IgD-negative memory B cell (primary cell): ENCODE data around the gene MPPED1. TPM values are rescaled to one million over a fixed set of nuclear protein-coding genes. Genes with fewer than 3 reads are reported as not detected.

Experiments
- H3K27ac Mint-ChIP-seq, 3 donors: one replicate each; pipeline ENCODE4 v1.8.0; 2020 to 2022; ENCODE audit warnings: mild to moderate bottlenecking in 3 of 3, mixed read lengths in 3 of 3, moderate library complexity in 1 of 3
- H3K27me3 Mint-ChIP-seq: one replicate; pipeline ENCODE4 v1.8.0; 2021; ENCODE audit warnings: mixed read lengths
- H3K36me3 Mint-ChIP-seq: one replicate; pipeline ENCODE4 v1.8.0; 2020; ENCODE audit warnings: mild to moderate bottlenecking, mixed read lengths
- H3K4me1 Mint-ChIP-seq, 3 donors: one replicate each; pipeline ENCODE4 v1.8.0; 2020 to 2022; ENCODE audit warnings: mixed read lengths in 3 of 3, mild to moderate bottlenecking in 1 of 3
- H3K4me3 Mint-ChIP-seq, 4 donors: one replicate each; pipeline ENCODE4 v1.8.0; 2020 to 2022; ENCODE audit warnings: mild to moderate bottlenecking in 4 of 4, mixed read lengths in 4 of 4, moderate library complexity in 3 of 4
- H3K9me3 Mint-ChIP-seq, 3 donors: one replicate each; pipeline ENCODE4 v1.8.0; 2020 to 2021; ENCODE audit warnings: mixed read lengths in 3 of 3, mild to moderate bottlenecking in 1 of 3
- polyA plus RNA-seq: library from polyadenylated mRNA; unstranded; fragments of 300-500 nt; fragmentation: Illumina TruSeq; gene quantifications from one replicate; pipeline ENCODE4 v1.2.3, GENCODE V29; 2021

The MPPED1 gene
- polyA plus RNA-seq, 1 donor from 2014 or later: not detected

DNA sequence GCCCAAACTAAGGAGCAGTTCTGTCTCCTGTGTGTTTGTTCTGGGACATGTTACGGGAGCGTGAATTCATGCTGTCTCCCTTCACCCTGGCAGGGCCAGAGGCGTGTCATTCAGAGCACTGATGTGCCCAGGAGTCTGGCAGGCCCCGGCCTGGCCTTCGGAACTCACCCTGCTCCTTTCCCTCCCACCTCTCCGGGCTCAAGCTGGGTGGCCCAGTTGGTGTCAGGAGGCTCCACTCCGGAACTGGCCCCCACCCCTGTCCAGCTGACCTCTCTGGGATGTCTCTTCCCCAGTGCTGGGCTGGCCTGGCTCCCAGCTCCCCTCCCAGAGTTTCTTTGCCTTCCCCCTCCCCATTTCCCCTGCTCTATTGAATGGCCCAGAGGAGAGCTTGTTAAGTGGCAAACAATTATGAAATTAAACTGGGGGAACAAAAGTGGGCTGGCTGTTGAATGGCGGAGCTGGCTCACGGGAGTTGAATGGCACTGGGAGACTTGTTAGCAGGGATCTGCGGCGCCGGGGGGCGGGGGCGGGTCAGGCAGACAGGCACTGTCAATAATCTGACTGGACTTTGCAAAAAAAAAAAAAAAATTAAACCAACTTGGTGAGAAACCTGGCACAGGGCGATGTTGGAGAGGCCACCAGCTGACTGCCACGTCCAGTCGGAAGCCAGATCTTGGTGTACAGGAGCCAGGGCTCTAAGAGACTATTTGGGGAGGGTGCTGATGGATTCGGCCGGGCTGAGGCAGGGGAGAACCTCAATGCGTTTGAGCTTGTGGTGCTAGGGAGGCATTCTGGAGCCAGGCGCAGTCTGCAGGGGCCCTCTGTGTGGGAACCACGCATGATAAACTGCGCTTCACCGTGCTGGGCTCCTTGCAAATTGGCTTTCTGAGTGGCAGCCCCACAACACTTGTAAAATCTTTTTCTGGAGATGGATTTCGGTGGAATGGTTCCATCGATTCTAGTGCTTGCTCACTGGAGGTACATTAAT lies 1.3 kb downstream of the MPPED1 start:
- H3K4me3 Mint-ChIP-seq: no peak overlapping the region

DNA sequence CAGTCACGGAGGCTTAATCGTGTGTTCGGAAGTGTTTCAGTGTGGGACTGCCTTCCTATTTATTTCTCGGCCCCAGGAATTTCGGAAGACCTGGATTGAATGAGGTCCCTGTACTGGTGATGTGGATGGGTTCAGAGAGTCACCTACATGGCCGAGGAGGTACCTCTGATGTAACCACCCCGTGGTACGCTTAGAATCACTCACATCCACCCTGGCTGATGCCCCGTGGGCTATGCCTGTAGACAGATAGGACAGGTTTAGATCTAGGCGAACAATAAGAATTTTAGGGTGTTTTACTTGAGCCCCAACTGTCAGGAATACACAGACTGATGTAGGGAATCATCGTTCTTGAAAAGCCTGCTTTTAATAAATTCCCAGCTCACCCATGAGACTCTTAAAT lies 2.0 kb downstream of the MPPED1 start:
- Mint-ChIP-seq H3K9me3 (no peaks in the 10 kb centered on the region), H3K4me3 (no peak overlapping the region), H3K4me1 (no peaks in the 10 kb centered on the region), H3K27me3 (peaks cover 40% of the 10 kb centered on the region), H3K27ac (no peak overlapping the region), H3K36me3 (peaks cover 2% of the 10 kb centered on the region)

More for the DNA sequence above, 1.3 kb downstream of the MPPED1 start:
- H3K9me3 Mint-ChIP-seq: no peaks in the 10 kb centered on the region
- peaks cover 42% of the 10 kb centered on the region for H3K27me3 Mint-ChIP-seq
- H3K4me1 Mint-ChIP-seq: no peaks in the 10 kb centered on the region
- H3K36me3 Mint-ChIP-seq: peaks cover 2% of the 10 kb centered on the region
- no peak overlapping the region for H3K27ac Mint-ChIP-seq

DNA sequence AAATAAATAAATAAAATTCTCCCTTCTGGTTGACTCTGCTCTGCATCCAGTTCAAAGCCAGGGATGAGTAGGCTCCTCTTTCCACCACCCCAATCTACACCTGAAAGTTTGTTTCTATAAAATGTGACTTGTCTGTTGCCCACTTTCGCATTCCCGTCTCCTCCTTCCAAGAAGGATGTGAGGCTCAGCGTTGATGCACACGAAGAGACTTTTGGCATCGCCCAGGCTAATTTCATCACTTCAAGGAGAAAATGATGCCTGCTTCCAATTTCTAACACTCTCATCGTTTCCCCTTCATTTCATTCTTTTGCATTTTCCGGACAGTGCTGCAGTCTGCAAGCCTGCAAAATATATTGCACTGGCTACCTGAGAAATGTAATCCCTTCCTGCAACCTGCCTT lies 3.9 kb downstream of the MPPED1 start:
- peaks cover 25% of the 10 kb centered on the region for H3K27me3 Mint-ChIP-seq
- peaks cover 2% of the 10 kb centered on the region for H3K36me3 Mint-ChIP-seq
- H3K4me3 Mint-ChIP-seq: no peak overlapping the region
- H3K4me1 Mint-ChIP-seq: no peaks in the 10 kb centered on the region
- H3K27ac Mint-ChIP-seq: no peak overlapping the region
- no peaks in the 10 kb centered on the region for H3K9me3 Mint-ChIP-seq

DNA sequence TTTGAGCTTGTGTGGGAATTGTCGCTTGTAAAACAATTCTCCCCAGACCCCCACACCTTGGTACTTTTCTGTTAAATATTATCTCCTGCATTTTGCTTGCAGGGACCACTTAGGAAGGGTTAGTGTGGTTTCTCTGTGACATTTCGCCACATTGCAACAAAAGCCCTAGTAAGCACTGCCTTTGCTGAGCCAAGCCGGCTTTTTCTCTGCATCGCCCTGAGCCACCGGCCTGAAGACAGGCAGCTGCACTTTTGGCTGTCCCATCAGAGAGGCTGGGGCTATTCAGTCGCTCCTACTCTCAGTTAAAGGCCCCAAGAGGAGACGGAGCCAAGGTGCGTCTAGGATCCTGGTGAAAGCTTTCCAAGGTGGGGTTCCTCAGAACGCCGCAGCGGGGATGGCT lies 5.7 kb downstream of the MPPED1 start:
- H3K4me3 Mint-ChIP-seq: no peak overlapping the region
- no peak overlapping the region for H3K27ac Mint-ChIP-seq
- no peaks in the 10 kb centered on the region for H3K4me1 Mint-ChIP-seq
- peaks cover 2% of the 10 kb centered on the region for H3K36me3 Mint-ChIP-seq
- peaks cover 20% of the 10 kb centered on the region for H3K27me3 Mint-ChIP-seq
- no peaks in the 10 kb centered on the region for H3K9me3 Mint-ChIP-seq

DNA sequence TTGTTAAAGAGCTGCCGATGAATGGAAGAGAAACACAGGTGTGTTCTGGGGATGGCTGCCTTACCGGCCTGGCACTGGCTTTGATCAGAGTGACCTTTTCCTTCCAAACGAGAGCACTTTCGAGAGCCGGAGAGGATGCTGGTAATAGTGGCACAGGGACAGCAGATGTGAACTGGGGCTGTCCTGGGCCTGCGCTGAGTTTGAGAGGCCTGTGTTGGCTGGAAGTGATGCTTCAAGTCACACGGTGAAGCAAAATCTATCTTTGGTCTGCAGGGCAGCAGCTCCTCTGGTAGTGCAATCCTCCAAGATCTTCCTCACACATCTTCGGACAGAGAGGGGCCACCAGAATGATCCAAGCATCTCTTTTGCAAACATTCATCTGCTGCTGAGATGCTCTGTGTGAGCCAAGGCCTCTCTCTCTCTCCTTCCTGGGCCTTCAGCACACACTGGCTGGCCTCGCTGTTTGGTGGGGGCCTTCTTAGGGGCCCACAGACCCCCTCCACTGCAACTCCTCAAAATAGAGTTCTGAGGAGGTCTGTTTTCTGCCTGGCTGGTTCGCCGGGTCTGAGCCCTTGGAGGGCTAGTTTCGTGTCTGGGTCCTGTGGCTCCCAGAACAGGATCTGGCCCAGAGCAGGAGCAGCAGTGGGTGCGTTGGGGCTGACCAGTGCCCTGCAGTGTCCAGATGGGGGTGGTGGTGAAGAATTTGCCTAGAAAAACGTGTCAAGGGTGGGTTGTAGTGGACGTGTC lies 6.4 kb downstream of the MPPED1 start:
- H3K36me3 Mint-ChIP-seq: no peaks in the 10 kb centered on the region
- no peaks in the 10 kb centered on the region for H3K9me3 Mint-ChIP-seq
- H3K27me3 Mint-ChIP-seq: peaks cover 16% of the 10 kb centered on the region
- peak overlapping the region in 1 of 4 donors; percentile 71 for H3K4me3 Mint-ChIP-seq
- H3K4me1 Mint-ChIP-seq: no peaks in the 10 kb centered on the region
- no peak overlapping the region for H3K27ac Mint-ChIP-seq

DNA sequence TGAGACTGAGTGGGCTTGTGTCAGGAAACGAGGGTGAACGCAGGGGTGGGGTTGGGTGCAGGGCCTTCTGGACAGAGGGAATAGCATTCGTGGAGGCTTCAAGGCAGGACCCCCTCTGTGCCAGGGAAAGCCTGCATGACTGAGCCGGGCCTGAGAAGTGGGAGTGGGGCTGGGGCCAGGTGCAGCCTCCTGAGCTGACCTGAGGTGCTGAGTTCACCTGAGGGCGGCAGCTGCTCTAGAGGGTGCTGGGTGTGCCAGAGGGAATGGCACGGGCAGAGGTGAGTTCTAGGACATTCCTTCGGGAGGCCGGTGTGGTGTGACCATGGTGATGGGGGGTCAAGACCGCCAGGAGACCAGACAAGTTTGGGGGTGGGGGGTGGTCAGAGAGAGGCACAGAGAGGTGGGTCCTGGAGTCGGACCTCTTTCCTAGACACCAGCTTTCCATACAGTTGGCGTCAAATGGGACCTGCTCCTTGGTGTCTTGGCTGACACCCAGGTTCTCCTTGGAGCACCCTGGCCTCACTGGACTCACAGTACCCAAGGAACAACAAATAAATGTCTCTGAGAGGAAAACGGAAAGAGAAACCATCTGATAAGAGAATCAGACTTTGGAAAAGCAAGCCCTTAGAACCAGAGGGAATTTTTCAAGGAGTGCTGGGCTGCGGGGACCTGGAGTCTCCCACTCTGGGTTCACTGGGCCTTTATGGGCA lies 7.7 kb downstream of the MPPED1 start:
- Mint-ChIP-seq H3K36me3 (no peaks in the 10 kb centered on the region), H3K27me3 (peaks cover 14% of the 10 kb centered on the region)

DNA sequence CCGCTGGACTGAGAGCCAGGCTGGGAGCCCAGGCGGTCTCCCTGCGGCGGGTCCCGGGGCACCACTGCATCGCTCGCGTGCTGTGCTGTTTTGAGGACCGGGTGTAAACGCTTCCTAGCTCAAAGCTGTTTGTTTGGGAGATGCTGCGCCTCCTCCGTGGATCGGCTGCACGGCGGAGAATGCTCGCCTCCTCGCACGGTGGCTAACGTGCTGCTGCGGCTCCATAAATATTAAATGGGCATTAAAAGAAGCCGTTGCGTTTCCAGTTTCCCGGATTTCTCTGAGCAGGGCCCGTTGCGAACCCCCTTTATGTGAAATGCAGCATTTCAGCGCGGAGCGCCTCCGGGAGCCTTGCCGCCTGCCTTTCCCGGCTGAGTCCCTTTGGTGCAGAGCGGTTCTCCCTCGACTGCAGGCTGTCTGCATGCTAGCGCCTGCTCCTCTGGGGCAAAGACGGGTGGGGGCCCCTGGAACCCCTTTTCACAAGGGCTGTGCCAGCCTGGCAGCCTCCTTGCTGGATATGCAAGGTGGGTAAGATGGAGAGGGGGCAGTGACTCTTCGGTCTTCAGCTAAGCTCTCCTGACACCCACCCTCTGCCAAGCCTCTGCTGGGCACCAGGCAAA lies 9.3 kb downstream of the MPPED1 start:
- no peak overlapping the region for H3K4me3 Mint-ChIP-seq

More for the DNA sequence above, 7.7 kb downstream of the MPPED1 start:
- Mint-ChIP-seq H3K4me1 (no peaks in the 10 kb centered on the region), H3K27ac (peak overlapping the region in 1 of 3 donors; percentile 82), H3K9me3 (no peaks in the 10 kb centered on the region), H3K4me3 (no peak overlapping the region)

DNA sequence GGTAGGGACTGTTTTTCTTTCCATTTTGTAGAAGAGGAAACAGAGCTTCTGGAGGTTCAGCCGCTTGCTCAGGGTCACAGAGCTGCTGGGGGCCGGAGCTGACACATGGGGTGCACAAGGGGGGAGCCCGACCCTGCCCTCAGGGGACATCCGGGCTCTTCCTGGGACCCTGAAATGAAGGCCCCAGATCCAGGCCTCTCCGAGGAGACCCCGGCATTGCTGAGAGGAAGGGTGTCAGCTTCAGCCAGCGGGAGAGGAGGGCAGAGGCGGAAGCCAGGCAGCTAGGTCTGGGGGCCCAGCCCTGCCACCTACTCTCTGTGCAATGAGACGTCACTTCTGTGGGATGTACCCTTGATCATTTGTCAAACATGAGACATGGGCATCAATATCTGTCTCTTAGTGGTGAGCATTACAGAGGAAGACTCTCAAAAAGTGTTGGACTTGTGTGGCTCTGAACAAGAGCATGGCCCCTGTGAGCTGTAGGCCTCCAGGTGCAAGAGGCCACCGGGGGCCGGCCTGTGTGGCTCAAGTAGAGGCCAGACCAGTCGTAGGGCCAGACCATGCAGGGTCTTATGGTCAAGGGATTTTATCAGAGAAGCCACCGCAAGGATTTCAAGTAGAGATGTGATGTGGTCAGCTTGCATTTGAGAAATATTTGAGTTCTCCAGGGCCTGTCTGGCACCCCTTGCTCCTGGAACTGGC lies 10.3 kb downstream of the MPPED1 start:
- Mint-ChIP-seq H3K27ac (no peak overlapping the region), H3K27me3 (peaks cover 14% of the 10 kb centered on the region), H3K36me3 (no peaks in the 10 kb centered on the region), H3K9me3 (no peaks in the 10 kb centered on the region), H3K4me3 (no peak overlapping the region), H3K4me1 (no peaks in the 10 kb centered on the region)

More for the DNA sequence above, 9.3 kb downstream of the MPPED1 start:
- Mint-ChIP-seq H3K27me3 (peaks cover 11% of the 10 kb centered on the region), H3K4me1 (no peaks in the 10 kb centered on the region), H3K36me3 (no peaks in the 10 kb centered on the region), H3K27ac (no peak overlapping the region), H3K9me3 (no peaks in the 10 kb centered on the region)

DNA sequence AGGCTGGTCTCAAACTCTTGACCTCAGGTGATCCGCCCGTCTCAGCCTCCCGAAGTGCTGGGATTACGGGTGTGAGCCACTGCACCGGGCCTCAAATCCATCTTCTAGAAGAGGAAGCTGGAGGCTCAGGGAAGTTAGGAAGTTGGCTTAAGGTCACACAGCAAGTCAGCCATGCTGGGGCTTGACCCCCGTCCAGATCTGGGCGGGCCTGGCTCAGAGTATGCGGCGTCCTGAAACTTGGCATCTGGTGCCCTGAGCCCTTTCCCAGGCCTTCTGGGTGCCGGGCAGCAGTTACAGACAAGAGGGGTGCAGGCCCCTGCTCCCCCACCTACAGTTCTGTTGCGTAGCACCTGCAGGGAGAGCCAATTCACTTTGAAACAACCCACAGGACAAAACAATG lies 11.2 kb downstream of the MPPED1 start:
- Mint-ChIP-seq H3K9me3 (no peaks in the 10 kb centered on the region), H3K4me1 (no peaks in the 10 kb centered on the region), H3K36me3 (no peaks in the 10 kb centered on the region), H3K4me3 (no peak overlapping the region), H3K27ac (no peak overlapping the region), H3K27me3 (peaks cover 14% of the 10 kb centered on the region)

DNA sequence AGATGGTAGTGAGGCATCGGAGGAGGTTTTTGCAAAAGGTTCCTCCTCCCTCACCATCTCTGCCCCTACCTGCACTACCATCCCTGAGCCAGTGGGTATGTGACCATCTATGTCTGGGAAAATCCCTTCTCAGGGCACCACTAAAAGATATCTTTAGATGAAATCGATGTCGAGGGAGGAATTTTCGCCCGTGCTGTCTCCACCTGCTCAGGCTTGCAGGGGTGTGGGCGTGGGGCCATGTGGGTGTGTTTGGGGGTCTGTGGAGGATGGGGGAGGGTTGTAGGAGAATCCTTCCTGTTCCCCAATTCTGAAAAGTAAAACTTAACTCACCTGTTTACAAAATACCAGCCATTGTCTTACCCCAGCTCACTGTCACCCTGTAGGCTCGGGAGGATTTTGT lies 12.4 kb downstream of the MPPED1 start:
- Mint-ChIP-seq H3K4me3 (no peak overlapping the region), H3K27ac (no peak overlapping the region), H3K36me3 (no peaks in the 10 kb centered on the region)

DNA sequence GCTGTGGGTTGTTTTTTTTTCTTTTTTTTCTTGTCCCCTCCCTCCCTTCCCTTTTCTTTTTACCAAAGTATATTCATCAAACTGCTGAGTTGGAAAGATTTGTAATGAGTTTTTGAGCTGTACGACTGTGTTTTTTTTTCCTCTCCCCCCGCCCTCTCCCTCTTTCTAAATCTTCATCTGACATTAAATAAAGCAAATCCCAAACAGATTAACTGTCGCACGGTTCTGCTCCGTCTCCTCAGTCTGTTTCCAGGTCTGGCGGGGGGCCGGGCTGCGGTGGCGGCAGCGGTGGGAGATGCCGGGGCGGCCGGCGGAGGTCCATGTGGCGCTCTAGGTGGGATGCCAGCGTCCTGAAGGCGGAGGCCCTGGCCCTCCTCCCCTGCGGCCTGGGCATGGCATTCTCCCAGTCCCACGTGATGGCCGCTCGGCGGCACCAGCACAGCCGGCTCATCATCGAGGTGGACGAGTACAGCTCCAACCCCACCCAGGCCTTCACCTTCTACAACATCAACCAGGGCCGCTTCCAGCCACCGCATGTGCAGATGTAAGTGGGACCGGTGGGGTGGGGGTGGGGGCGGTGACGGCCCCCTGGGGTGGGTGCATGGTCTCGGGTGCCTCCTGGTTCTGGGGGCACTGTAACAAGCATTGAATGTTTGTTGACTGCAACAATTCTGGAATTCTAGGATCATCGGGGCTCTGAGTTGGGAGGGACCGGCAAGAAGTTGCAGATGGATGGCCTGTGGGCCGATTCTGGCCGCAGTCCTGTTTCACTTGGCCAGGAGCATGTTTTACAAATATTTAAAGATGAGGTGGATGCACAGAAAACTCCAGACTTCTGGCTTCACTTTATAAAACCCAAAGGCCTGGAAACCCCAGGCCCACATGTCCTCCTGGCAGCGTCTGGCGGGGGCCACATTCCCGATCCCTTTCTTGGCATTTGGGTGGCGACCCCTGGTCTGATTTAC lies 13.1 kb downstream of the MPPED1 start:
- Mint-ChIP-seq H3K27me3 (peaks cover 25% of the 10 kb centered on the region), H3K9me3 (no peaks in the 10 kb centered on the region), H3K27ac (no peak overlapping the region), H3K36me3 (peaks cover 2% of the 10 kb centered on the region), H3K4me3 (no peak overlapping the region), H3K4me1 (no peaks in the 10 kb centered on the region)

More for the DNA sequence above, 12.4 kb downstream of the MPPED1 start:
- Mint-ChIP-seq H3K4me1 (no peaks in the 10 kb centered on the region), H3K9me3 (no peaks in the 10 kb centered on the region), H3K27me3 (peaks cover 17% of the 10 kb centered on the region)

DNA sequence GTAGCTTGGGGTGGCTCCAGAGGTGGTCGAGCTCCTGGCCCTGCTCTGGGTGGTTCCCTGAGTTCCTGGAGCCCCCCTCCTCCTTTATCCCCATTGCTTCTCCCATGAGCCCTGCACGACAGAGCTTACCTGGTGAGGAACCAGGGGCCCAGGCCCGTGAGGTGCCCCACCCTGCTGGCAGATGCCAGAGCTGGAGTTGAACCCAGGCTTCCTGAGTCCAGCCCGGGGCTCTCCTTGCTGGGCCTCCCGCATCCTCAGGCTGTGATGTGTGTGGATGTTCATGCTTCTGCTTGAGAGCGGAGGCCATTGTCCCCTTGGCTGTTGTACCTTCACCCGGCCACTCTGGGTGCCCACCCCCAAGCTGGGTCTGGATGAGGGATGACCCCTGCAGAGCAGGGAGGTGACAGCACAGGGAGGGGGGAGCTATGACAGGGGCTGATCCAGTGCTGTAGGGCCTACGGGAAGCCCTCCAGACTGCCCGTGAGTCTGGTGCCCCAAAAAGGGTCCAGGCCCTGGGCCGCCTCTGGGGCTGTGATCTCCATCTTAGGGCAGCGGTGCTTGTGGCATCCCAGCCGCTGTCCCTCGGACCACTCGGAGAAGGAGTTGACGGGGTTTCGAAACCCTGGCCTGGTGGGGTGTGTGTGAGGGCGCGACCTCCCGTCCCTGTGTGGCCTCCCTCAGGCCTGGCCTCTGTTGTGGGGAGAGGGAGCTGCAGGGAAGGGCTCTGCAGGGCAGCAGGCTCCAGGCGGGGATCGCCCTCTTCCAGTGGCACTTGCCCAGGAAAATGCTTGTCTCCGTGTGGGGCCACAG lies 14.4 kb downstream of the MPPED1 start:
- Mint-ChIP-seq H3K4me1 (no peaks in the 10 kb centered on the region), H3K9me3 (no peaks in the 10 kb centered on the region), H3K27me3 (peaks cover 31% of the 10 kb centered on the region), H3K36me3 (peaks cover 2% of the 10 kb centered on the region), H3K4me3 (no peak overlapping the region), H3K27ac (no peak overlapping the region)

DNA sequence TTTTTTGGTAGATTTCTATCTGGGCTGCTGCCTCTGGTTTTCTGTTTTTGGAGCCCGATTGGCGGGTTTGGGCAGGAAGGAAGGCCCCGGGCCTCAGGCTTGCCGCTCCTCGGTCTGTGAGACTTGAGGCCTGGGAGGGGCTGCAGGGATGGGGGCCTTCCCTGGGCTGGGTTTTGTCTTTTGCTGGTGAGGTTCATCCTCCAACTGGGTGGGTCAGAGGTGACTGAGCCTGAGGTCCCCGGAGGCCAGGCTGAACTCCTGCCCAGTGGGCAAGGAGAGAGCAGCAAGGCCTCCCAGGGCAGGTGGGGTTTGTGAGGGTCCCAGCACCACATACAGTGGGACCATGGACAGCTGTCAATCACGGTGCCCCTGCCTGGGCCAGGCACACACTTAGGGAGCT lies 15.0 kb downstream of the MPPED1 start:
- Mint-ChIP-seq H3K9me3 (no peaks in the 10 kb centered on the region), H3K27ac (no peak overlapping the region), H3K36me3 (peaks cover 2% of the 10 kb centered on the region), H3K4me3 (no peak overlapping the region), H3K27me3 (peaks cover 35% of the 10 kb centered on the region), H3K4me1 (no peaks in the 10 kb centered on the region)
